ENCODE measurements around the gene PAEP. TPM values are rescaled to one million over a fixed set of nuclear protein-coding genes. Genes with fewer than 3 reads are reported as not detected.

PAEP gene
- total RNA-seq, 3 donors from 2014 or later (not counting 1 experiment from before 2014, with no cell fraction given) = not detected

DNA sequence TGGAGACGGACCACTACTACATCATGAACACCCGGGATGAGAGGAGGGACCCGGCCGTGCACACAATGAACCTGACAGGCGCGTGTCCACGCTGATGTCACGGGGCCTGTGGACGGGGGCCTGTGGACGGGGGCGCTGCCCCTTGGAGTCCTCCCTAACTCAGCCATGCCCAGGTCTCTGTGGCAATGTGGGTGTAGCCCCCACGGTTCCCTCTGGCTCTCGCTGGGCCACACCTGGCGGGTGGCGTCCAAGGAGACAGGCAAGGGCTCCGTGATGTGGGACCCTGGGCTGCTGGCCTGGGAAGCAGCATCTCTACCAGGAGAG is 22.1 kb downstream of the PAEP start:
- Histone ChIP-seq H3K4me3 (ENCODE audit: low read length) (no peak overlapping the region), H3K4me1 (ENCODE audit: control insufficient read depth, insufficient read depth, low read length) (no peaks in the 10 kb centered on the region), H3K27me3 (ENCODE audit: control insufficient read depth, insufficient read depth, low read length) (no peaks in the 10 kb centered on the region), H3K9me3 (ENCODE audit: control insufficient read depth, insufficient read depth, low read length) (no peaks in the 10 kb centered on the region), H3K27ac (ENCODE audit: low read length) (no peak overlapping the region), H3K36me3 (ENCODE audit: control insufficient read depth, insufficient read depth, low read length) (no peaks in the 10 kb centered on the region)
- H3K36me3 Mint-ChIP-seq = no peaks in the 10 kb centered on the region
- no peaks in the 10 kb centered on the region for H3K4me1 Mint-ChIP-seq
- no peak for ATAC-seq
- H3K9me3 Mint-ChIP-seq = no peaks in the 10 kb centered on the region
- H3K4me3 Mint-ChIP-seq = no peak overlapping the region
- TF ChIP-seq, protein P1, sequence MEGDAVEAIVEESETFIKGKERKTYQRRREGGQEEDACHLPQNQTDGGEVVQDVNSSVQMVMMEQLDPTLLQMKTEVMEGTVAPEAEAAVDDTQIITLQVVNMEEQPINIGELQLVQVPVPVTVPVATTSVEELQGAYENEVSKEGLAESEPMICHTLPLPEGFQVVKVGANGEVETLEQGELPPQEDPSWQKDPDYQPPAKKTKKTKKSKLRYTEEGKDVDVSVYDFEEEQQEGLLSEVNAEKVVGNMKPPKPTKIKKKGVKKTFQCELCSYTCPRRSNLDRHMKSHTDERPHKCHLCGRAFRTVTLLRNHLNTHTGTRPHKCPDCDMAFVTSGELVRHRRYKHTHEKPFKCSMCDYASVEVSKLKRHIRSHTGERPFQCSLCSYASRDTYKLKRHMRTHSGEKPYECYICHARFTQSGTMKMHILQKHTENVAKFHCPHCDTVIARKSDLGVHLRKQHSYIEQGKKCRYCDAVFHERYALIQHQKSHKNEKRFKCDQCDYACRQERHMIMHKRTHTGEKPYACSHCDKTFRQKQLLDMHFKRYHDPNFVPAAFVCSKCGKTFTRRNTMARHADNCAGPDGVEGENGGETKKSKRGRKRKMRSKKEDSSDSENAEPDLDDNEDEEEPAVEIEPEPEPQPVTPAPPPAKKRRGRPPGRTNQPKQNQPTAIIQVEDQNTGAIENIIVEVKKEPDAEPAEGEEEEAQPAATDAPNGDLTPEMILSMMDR (IDR thresholded peaks at IDR 0.05) = no peak
- intact Hi-C loops (cut with micrococcal nuclease) = no loop called here
- WGBS (ENCODE audit: insufficient coverage) = 91% methylated on average over 16 of the region's 16 CpGs
- no peak for DNase-seq
- peaks cover 0 to 3% of the 10 kb centered on the region in 2 donors for H3K27me3 Mint-ChIP-seq (ENCODE audit: low read depth in 2 of 2)
- H3K27ac Mint-ChIP-seq = no peak overlapping the region

DNA sequence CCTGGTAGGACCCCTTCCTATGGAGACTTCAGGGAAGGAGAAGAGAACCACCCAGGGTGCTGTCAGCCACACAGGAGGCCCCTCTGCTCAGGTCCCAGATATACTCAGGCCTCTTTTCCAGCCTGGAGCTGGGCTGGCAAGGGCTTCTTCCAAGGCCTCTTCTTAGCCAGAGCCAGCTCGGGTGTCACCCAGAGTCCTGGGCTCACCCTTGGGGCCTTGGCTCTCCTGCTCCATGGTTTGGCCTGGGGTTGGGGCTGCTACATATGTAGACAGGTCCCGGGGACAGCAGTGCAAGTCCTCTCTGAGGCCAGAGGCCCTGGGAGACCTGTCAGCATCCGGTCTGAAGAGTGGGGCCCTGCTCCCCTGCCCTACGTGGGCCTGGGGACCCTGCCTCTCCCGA is 22.8 kb downstream of the PAEP start:
- Histone ChIP-seq H3K9me3 (ENCODE audit: control insufficient read depth, insufficient read depth, low read length) (no peaks in the 10 kb centered on the region), H3K36me3 (ENCODE audit: control insufficient read depth, insufficient read depth, low read length) (no peaks in the 10 kb centered on the region), H3K27me3 (ENCODE audit: control insufficient read depth, insufficient read depth, low read length) (no peaks in the 10 kb centered on the region), H3K4me1 (ENCODE audit: control insufficient read depth, insufficient read depth, low read length) (no peaks in the 10 kb centered on the region), H3K4me3 (ENCODE audit: low read length) (no peak overlapping the region), H3K27ac (ENCODE audit: low read length) (no peak overlapping the region)
- no peak for DNase-seq
- Mint-ChIP-seq H3K4me3 (no peak overlapping the region), H3K27ac (no peak overlapping the region), H3K27me3 (ENCODE audit: low read depth in 2 of 2) (peaks cover 0 to 3% of the 10 kb centered on the region in 2 donors), H3K9me3 (no peaks in the 10 kb centered on the region), H3K36me3 (no peaks in the 10 kb centered on the region), H3K4me1 (no peaks in the 10 kb centered on the region)
- intact Hi-C loops (cut with micrococcal nuclease) = no loop called here
- TF ChIP-seq, protein P1 (IDR thresholded peaks at IDR 0.05) = no peak
- ATAC-seq = no peak
- 60% methylated on average over 5 of the region's 5 CpGs for WGBS (ENCODE audit: insufficient coverage)

DNA sequence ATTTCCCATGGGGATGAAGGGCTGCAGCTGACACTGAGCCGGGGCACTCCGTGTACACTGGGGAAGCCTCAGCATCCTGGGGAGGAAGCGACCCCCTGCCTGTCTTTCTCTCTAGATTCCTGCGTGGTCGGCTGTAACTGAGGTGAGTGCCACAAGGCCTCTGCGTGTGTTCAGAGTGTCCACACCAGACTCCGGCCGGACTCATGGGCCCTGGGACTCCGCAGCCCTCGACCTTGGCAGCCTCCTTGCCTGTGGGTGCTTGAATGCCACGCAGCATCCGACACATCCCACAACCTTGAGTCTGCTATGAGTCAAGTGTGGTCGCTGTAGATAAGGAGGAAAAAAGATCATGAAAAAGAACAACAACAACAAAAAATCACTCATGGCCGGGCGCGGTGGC is 23.4 kb downstream of the PAEP start:
- Histone ChIP-seq H3K4me3 (ENCODE audit: low read length) (no peak overlapping the region), H3K4me1 (ENCODE audit: control insufficient read depth, insufficient read depth, low read length) (no peaks in the 10 kb centered on the region), H3K27ac (ENCODE audit: low read length) (no peak overlapping the region), H3K9me3 (ENCODE audit: control insufficient read depth, insufficient read depth, low read length) (no peaks in the 10 kb centered on the region), H3K36me3 (ENCODE audit: control insufficient read depth, insufficient read depth, low read length) (no peaks in the 10 kb centered on the region), H3K27me3 (ENCODE audit: control insufficient read depth, insufficient read depth, low read length) (no peaks in the 10 kb centered on the region)
- Mint-ChIP-seq H3K4me3 (no peak overlapping the region), H3K9me3 (no peaks in the 10 kb centered on the region), H3K27me3 (ENCODE audit: low read depth in 2 of 2) (peaks cover 2 to 5% of the 10 kb centered on the region in 2 donors), H3K27ac (no peak overlapping the region), H3K36me3 (no peaks in the 10 kb centered on the region), H3K4me1 (no peaks in the 10 kb centered on the region)
- intact Hi-C loops (cut with micrococcal nuclease) = no loop called here
- DNase-seq = no peak
- TF ChIP-seq, protein P1 (IDR thresholded peaks at IDR 0.05) = no peak
- ATAC-seq = no peak
- 72% methylated on average over 15 of the region's 16 CpGs for WGBS (ENCODE audit: insufficient coverage)

DNA sequence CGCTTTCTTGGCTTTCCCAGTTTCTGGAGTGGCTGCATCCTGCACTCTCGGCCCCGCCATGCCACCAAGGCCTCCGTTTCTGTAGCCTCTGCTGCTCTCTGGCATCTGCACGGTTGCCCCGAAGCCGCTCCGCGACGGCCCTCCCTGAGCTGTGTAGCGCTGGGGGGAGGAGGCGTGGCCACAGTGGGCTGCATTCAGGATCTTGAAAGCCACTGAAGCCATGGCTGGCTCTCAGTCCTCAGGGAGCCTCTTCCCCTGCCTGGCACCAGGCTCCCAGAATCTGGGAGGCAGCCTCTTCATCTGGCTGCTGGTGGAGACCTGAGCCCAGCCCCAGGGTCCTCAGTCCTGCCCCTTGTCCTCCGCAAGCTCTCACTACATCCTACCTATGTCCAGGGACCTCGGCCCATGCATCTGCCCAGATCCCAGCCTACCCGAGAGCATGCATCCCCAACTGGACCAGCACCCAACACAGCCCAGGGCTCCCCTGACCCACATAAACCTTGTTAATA is 25.1 kb downstream of the PAEP start:
- 79% methylated on average over 15 of the region's 15 CpGs for WGBS (ENCODE audit: insufficient coverage)
- intact Hi-C loops (cut with micrococcal nuclease) = no loop called here

More for the DNA sequence above, 25.1 kb downstream of the PAEP start:
- Histone ChIP-seq H3K4me3 (ENCODE audit: low read length) (no peak overlapping the region), H3K27ac (ENCODE audit: low read length) (no peak overlapping the region), H3K4me1 (ENCODE audit: control insufficient read depth, insufficient read depth, low read length) (no peaks in the 10 kb centered on the region), H3K27me3 (ENCODE audit: control insufficient read depth, insufficient read depth, low read length) (peaks cover 2% of the 10 kb centered on the region), H3K36me3 (ENCODE audit: control insufficient read depth, insufficient read depth, low read length) (no peaks in the 10 kb centered on the region), H3K9me3 (ENCODE audit: control insufficient read depth, insufficient read depth, low read length) (no peaks in the 10 kb centered on the region)
- DNase-seq = no peak
- ATAC-seq = no peak
- Mint-ChIP-seq H3K9me3 (no peaks in the 10 kb centered on the region), H3K27me3 (ENCODE audit: low read depth in 2 of 2) (peaks cover 2 to 7% of the 10 kb centered on the region in 2 donors), H3K27ac (no peak overlapping the region), H3K36me3 (no peaks in the 10 kb centered on the region), H3K4me3 (no peak overlapping the region), H3K4me1 (no peaks in the 10 kb centered on the region)
- TF ChIP-seq, protein P1 (IDR thresholded peaks at IDR 0.05) = no peak

All from natural killer cell (primary cell).